Natural killer cell (primary cell): Measurements from ENCODE around the gene ADGB. TPM values are rescaled to one million over a fixed set of nuclear protein-coding genes. Genes with fewer than 3 reads are reported as not detected.

Experiments
- ATAC-seq, 3 donors: fragments of 150-1000 bp in 2 of 3; fragments of 200-7000 bp in 1 of 3; cut with Tn5 transposase; 1 replicate in 1 of 3; 2 replicates in 2 of 3; pipeline ENCODE4 v1.10.0; 2021; ENCODE audit warnings: mild to moderate bottlenecking in 2 of 3, moderate library complexity in 2 of 3
- DNase-seq, 2 donors: peaks; one replicate each; pipeline versions ENCODE4 v3.0.0 to v3.0.0-alpha.2; 2013 to 2021; ENCODE audit warnings: mixed read lengths in 1 of 2
- H3K27ac ChIP-seq: one replicate; pipeline ENCODE4 v1.5.1; 2013; ENCODE audit warnings: mild to moderate bottlenecking, low read length
- H3K27me3 ChIP-seq: one replicate; pipeline ENCODE4 v1.6.1; 2013; ENCODE audit warnings: low read length; ENCODE audit not compliant: control insufficient read depth, insufficient read depth
- H3K36me3 ChIP-seq: one replicate; pipeline ENCODE4 v1.6.1; 2013; ENCODE audit warnings: low read length; ENCODE audit not compliant: control insufficient read depth, insufficient read depth
- H3K4me1 ChIP-seq: one replicate; pipeline ENCODE4 v1.6.1; 2013; ENCODE audit warnings: low read length; ENCODE audit not compliant: control insufficient read depth, insufficient read depth
- H3K4me3 ChIP-seq: one replicate; pipeline ENCODE4 v1.5.1; 2013; ENCODE audit warnings: low read length
- H3K9me3 ChIP-seq: one replicate; pipeline ENCODE4 v1.6.1; 2013; ENCODE audit warnings: low read length; ENCODE audit not compliant: control insufficient read depth, insufficient read depth
- H3K27ac Mint-ChIP-seq, 2 donors: one replicate each; pipeline ENCODE4 v1.8.0; 2022; ENCODE audit warnings: mild to moderate bottlenecking in 2 of 2, mixed read lengths in 2 of 2, moderate library complexity in 1 of 2
- H3K27me3 Mint-ChIP-seq, 2 donors: one replicate each; pipeline ENCODE4 v1.8.0; 2022; ENCODE audit warnings: low read depth in 2 of 2, mixed read lengths in 2 of 2
- H3K36me3 Mint-ChIP-seq: one replicate; pipeline ENCODE4 v1.8.0; 2022; ENCODE audit warnings: mixed read lengths
- H3K4me1 Mint-ChIP-seq, 2 donors: one replicate each; pipeline ENCODE4 v1.8.0; 2022; ENCODE audit warnings: mixed read lengths in 2 of 2
- H3K4me3 Mint-ChIP-seq: one replicate; pipeline ENCODE4 v1.8.0; 2022; ENCODE audit warnings: mild to moderate bottlenecking, moderate library complexity, mixed read lengths
- H3K9me3 Mint-ChIP-seq, 2 donors: one replicate each; pipeline ENCODE4 v1.8.0; 2022; ENCODE audit warnings: mixed read lengths in 2 of 2
- CTCF ChIP-seq: fragments of 200-600 bp; IDR thresholded peaks from one replicate; pipeline ENCODE4 v1.8.0; 2022; ENCODE audit warnings: antibody characterized with exemption
- WGBS: methylation state at CpG from one replicate; pipeline ENCODE4 v1.1.7; 2013; ENCODE audit warnings: missing lambda C conversion rate; ENCODE audit not compliant: insufficient coverage; 5-methylcytosine and 5-hydroxymethylcytosine counted together
- intact Hi-C: fragments of 100-400 bp; cut with micrococcal nuclease; formaldehyde crosslinking; loops from one replicate; pipeline ENCODE4 v1.14.2; 2022
- total RNA-seq, 4 donors: library from RNA; stranded (reverse); fragments of 120-200 nt in 1 of 4; gene quantifications; one replicate each; pipeline versions ENCODE4 v1.2.3 to v1.2.4, GENCODE V29; 2013 to 2022

Gene ADGB
- total RNA-seq, 3 donors from 2014 or later (not counting 1 experiment from before 2014, with no cell fraction given) = not detected

DNA sequence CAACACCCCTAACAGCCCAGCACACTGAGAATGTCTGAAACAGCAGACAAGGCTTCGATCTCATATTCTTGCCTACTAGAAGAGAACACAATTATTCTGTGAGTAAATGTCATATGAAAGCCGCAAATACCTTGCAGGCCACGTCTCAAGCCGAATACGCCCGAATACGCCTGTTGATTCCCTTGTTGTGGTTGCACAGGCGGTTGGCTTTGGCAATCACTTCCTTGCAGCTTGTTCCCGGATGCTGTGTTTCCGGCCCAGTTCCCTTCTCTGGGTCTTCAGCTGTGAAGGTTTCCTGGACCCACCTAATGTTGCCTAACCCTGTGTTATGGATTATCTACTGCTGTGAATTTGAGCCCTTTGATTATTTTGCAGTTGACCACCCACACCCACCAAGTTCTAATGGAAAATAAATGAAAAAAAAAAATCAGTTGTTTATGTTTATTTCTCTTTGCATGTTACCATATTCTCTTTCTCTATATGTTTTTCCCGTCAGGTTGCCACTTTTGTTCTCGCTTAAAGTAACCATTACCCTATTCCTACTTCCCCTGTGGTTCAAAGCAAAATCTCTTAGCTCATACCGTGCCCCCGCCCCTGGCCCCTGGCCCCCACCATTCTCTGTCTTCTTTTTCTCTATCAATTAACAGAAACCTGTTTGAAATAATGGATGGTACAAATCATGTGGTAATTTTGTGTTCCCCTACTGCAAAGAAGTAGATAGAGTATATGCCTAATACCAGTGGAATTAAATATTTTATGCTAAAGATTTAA lies 172.4 kb downstream of the ADGB start:
- no peaks in the 10 kb centered on the region for H3K36me3 ChIP-seq
- Mint-ChIP-seq H3K27me3 (no peaks in the 10 kb centered on the region), H3K4me1 (peaks cover 10 to 17% of the 10 kb centered on the region in 2 donors), H3K36me3 (no peaks in the 10 kb centered on the region), H3K4me3 (peak overlapping the region; percentile 64), H3K9me3 (no peaks in the 10 kb centered on the region), H3K27ac (peak overlapping the region in 1 of 2 donors; percentile 45)
- no peak for TF ChIP-seq CTCF
- ATAC-seq = peak in 2 of 3 donors; percentile 30
- DNase-seq = peak; percentile 15 to 58
- no peaks in the 10 kb centered on the region for H3K27me3 ChIP-seq
- no peak overlapping the region for H3K27ac ChIP-seq
- no peaks in the 10 kb centered on the region for H3K9me3 ChIP-seq
- 3% methylated on average over 12 of the region's 14 CpGs for WGBS
- no peak overlapping the region for H3K4me3 ChIP-seq
- intact Hi-C loops = no loop called here
- H3K4me1 ChIP-seq = peaks cover 10% of the 10 kb centered on the region

- Mint-ChIP-seq H3K9me3 (no peaks in the 10 kb centered on the region), H3K36me3 (no peaks in the 10 kb centered on the region), H3K27ac (no peak overlapping the region), H3K4me1 (peaks cover 10 to 13% of the 10 kb centered on the region in 2 donors), H3K27me3 (no peaks in the 10 kb centered on the region), H3K4me3 (no peak overlapping the region)
- no peaks in the 10 kb centered on the region for H3K9me3 ChIP-seq
- no peaks in the 10 kb centered on the region for H3K36me3 ChIP-seq
- peaks cover 9% of the 10 kb centered on the region for H3K4me1 ChIP-seq
- H3K4me3 ChIP-seq = no peak overlapping the region
- intact Hi-C loops = no loop called here
- no peaks in the 10 kb centered on the region for H3K27me3 ChIP-seq
- DNase-seq (peak in 1 of 2 donors; percentile 25), ATAC-seq (no peak)
- no peak overlapping the region for H3K27ac ChIP-seq
- TF ChIP-seq CTCF = no peak
Observed at GRCh38 chr6:146775220-146775619, 176.4 kb downstream of the ADGB start.

- Histone ChIP-seq H3K9me3 (no peaks in the 10 kb centered on the region), H3K4me1 (no peaks in the 10 kb centered on the region), H3K36me3 (no peaks in the 10 kb centered on the region), H3K27me3 (no peaks in the 10 kb centered on the region), H3K27ac (no peak overlapping the region), H3K4me3 (no peak overlapping the region)
- intact Hi-C loops = no loop called here
- no peaks in the 10 kb centered on the region for H3K27me3 Mint-ChIP-seq
- WGBS = 78% methylated on average over 1 of the region's 3 CpGs
- H3K4me3 Mint-ChIP-seq = no peak overlapping the region
- DNase-seq (no peak), ATAC-seq (no peak)
- H3K9me3 Mint-ChIP-seq = peaks cover 0 to 2% of the 10 kb centered on the region in 2 donors
- TF ChIP-seq CTCF = no peak
- no peaks in the 10 kb centered on the region for H3K36me3 Mint-ChIP-seq
- no peaks in the 10 kb centered on the region for H3K4me1 Mint-ChIP-seq
- no peak overlapping the region for H3K27ac Mint-ChIP-seq
Observed at GRCh38 chr6:146781836-146782235, 183.1 kb downstream of the ADGB start.
